Breast epithelium (tissue), 4 donors: ENCODE results near the gene OR10C1. TPM values are rescaled to one million over a fixed set of nuclear protein-coding genes. Genes with fewer than 3 reads are reported as not detected.

Experiments used
- DNase-seq, 2 donors: peaks; one replicate each; pipeline ENCODE4 v3.0.0-alpha.2; 2019; ENCODE audit warnings: low spot score in 2 of 2
- H3K27ac ChIP-seq, 2 donors: fragments of 200-600 bp; sonication (generic) in 1 of 2; one replicate each; pipeline ENCODE4 v1.5.1; 2016 to 2019; ENCODE audit warnings: mild to moderate bottlenecking in 1 of 2
- H3K27me3 ChIP-seq, 2 donors: fragments of 200-600 bp; sonication (generic) in 1 of 2; one replicate each; pipeline versions ENCODE4 v1.5.1 to v1.6.0; 2017 to 2019; ENCODE audit warnings: control low read depth in 1 of 2, mild to moderate bottlenecking in 1 of 2
- H3K36me3 ChIP-seq: fragments of 200-600 bp; one replicate; pipeline ENCODE4 v1.5.1; 2019
- H3K4me1 ChIP-seq, 2 donors: fragments of 200-600 bp; sonication (generic); one replicate each; pipeline ENCODE4 v1.5.1; 2016 to 2019; ENCODE audit warnings: control low read depth in 1 of 2
- H3K4me3 ChIP-seq, 3 donors: fragments of 200-600 bp; sonication (generic); 1 replicate in 2 of 3; 2 replicates in 1 of 3; pipeline ENCODE4 v1.5.1; 2016 to 2019; ENCODE audit warnings: mild to moderate bottlenecking in 3 of 3, moderate library complexity in 2 of 3
- H3K9me3 ChIP-seq, 2 donors: fragments of 200-600 bp; sonication (generic) in 1 of 2; one replicate each; pipeline ENCODE4 v1.5.1; 2016 to 2019; ENCODE audit warnings: control low read depth in 1 of 2
- CTCF ChIP-seq, 3 donors: fragments of 450-650 bp; IDR thresholded peaks; one replicate each; pipeline ENCODE4 v1.5.1; 2016 to 2017; ENCODE audit warnings: antibody characterized with exemption in 3 of 3, mild to moderate bottlenecking in 3 of 3, moderate library complexity in 3 of 3
- POLR2A ChIP-seq: fragments of 450-650 bp; IDR thresholded peaks from one replicate; pipeline ENCODE4 v1.6.1; 2016; ENCODE audit warnings: antibody characterized with exemption, mild to moderate bottlenecking, moderate library complexity
- POLR2AphosphoS5 ChIP-seq, 3 donors: sonication (generic); formaldehyde crosslinking; IDR thresholded peaks; one replicate each; pipeline ENCODE4 v1.6.1; 2017; ENCODE audit warnings: antibody characterized with exemption in 3 of 3
- intact Hi-C: fragments of 100-400 bp; cut with DNase I; formaldehyde crosslinking; loops from one replicate; pipeline ENCODE4 v1.15.1; 2023; ENCODE audit warnings: low total_unique reads
- total RNA-seq, 3 donors: library from RNA; depleted of rRNA; stranded (reverse); fragments of >200 nt; gene quantifications; one replicate each; pipeline ENCODE4 v1.1.0, GENCODE V29; 2016

OR10C1 gene
- total RNA-seq, 3 donors from 2014 or later, result not detected

GRCh38 chr6:29490055-29490454 lies 50.9 kb downstream of the OR10C1 start:
- intact Hi-C loops, result loop anchor here (2.0 kb wide), 1 partner anchor 33 kb away; no protein-coding TSS in a partner anchor
- Histone ChIP-seq H3K36me3 (no peaks in the 10 kb centered on the region), H3K9me3 (no peaks in the 10 kb centered on the region), H3K4me3 (no peak overlapping the region), H3K27me3 (no peaks in the 10 kb centered on the region), H3K27ac (no peak overlapping the region), H3K4me1 (no peaks in the 10 kb centered on the region)
- no peak for TF ChIP-seq CTCF (IDR thresholded peaks at IDR 0.05)
- TF ChIP-seq POLR2A, result no peak
- TF ChIP-seq POLR2AphosphoS5 (IDR thresholded peaks at IDR 0.05), result no peak
- no peak for DNase-seq

- intact Hi-C loops, result loop anchor here (2.0 kb wide), 1 partner anchor 32 kb away; no protein-coding TSS in a partner anchor
- Histone ChIP-seq H3K36me3 (no peaks in the 10 kb centered on the region), H3K4me1 (no peaks in the 10 kb centered on the region), H3K27me3 (no peaks in the 10 kb centered on the region), H3K27ac (no peak overlapping the region), H3K4me3 (no peak overlapping the region), H3K9me3 (no peaks in the 10 kb centered on the region)
- TF ChIP-seq POLR2A (no peak), POLR2AphosphoS5 (IDR thresholded peaks at IDR 0.05) (no peak), CTCF (IDR thresholded peaks at IDR 0.05) (no peak)
- no peak for DNase-seq
These were observed 51.4 kb downstream of the OR10C1 start for GRCh38 chr6:29490552-29490951.

Other genes starting within 250 kb of the OR10C1 start
- not detected for gene OR14J1, start 137.6 kb upstream of the OR10C1 start, total RNA-seq
- not detected for gene OR5V1, start 70.4 kb upstream of the OR10C1 start, total RNA-seq
- gene OR12D3, start 64.0 kb upstream of the OR10C1 start, total RNA-seq, result not detected
- gene OR12D2, start 43.7 kb upstream of the OR10C1 start, total RNA-seq, result not detected
- not detected for gene OR12D1, start 24.4 kb upstream of the OR10C1 start, total RNA-seq
- not detected for gene OR11A1, start 17.8 kb downstream of the OR10C1 start, total RNA-seq
- gene OR2H1, start 17.8 kb downstream of the OR10C1 start, total RNA-seq, result not detected
- under 1 TPM in 1 of 3 donors, not detected in 2; 0.48 TPM for gene MAS1L, start 48.6 kb downstream of the OR10C1 start, total RNA-seq
- 1 to 10 TPM in 2 of 3 donors, under 1 TPM in 1; 0.80 to 2.9 (median 2.0) TPM for gene UBD, start 120.4 kb downstream of the OR10C1 start, total RNA-seq
- gene OR2H2, start 145.8 kb downstream of the OR10C1 start, total RNA-seq, result not detected
- gene GABBR1, start 193.9 kb downstream of the OR10C1 start, total RNA-seq, result 10 to 100 TPM; 26.1 to 49.2 (median 48.4) TPM
- not detected for gene MOG, start 217.8 kb downstream of the OR10C1 start, total RNA-seq
- 1 to 10 TPM in 1 of 3 donors, under 1 TPM in 1, not detected in 1; 0.29 to 2.9 TPM for gene ZFP57, start 241.8 kb downstream of the OR10C1 start, total RNA-seq